NOMO-1 treated with DMSO at 0.1 percent for 48 hours (cell line): ENCODE data around the gene CREM.
A peak's percentile ranks its signal among the peaks of the same experiment; 100 is the strongest.
"Not testable (repeated sequence)": the region's sequence is repeated elsewhere in the genome, so short reads cannot be mapped to it uniquely, and the experiment has no call there.

Experiments used
- DNase-seq: peaks from one replicate; lab custom pipeline; 2025; ENCODE audit not compliant: unreplicated experiment; lab: John Stamatoyannopoulos, UW

Gene CREM

DNA sequence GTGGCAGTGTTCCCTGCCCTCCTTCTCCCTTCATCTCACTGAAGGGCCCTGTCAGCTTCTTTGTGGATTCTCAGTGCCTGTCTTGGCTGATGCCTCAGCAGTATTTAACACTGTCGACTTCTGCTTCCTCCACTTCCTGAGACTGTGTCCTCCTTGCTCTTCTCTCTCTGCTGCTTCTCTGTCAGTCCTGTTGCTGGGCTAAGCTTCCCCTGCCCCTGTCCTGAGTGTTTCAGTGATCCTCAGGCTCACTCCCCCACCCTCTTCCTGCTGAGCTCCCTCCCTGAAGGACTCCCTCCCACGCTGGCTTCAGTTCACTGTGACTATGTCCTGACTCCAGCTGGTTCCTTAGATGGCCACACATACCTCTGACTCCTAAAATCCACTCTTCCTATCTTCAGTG lies 64.9 kb downstream of the CREM start:
- DNase-seq: no peak

DNA sequence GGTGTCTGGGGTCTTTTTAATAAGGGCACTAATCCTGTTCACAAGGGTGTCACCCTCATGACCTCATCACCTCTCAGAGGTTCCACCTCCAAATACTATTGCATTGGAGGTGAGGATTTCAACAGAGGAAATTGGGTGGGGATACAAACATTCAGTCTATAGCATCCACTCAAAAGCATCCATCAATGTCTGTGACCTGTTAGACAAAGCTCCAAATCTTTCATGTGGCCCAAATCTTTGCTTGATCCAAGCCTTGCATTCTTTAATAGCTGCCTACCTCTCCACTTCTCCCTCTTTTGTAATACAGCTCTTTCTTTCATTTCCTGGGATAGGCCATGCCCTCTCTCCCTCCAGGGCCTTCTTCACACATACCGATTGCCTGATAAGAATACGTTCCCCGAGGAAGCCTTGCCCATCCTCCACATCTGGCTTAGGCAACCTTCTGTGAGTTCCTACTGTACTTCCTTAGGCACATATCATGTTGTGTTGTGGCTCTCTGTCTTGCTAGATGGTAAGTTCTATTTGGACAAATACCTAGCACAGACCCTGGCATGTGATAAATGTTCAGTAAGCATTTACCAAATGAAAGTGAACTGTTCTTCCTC lies 66.1 kb downstream of the CREM start:
- DNase-seq: no peak

DNA sequence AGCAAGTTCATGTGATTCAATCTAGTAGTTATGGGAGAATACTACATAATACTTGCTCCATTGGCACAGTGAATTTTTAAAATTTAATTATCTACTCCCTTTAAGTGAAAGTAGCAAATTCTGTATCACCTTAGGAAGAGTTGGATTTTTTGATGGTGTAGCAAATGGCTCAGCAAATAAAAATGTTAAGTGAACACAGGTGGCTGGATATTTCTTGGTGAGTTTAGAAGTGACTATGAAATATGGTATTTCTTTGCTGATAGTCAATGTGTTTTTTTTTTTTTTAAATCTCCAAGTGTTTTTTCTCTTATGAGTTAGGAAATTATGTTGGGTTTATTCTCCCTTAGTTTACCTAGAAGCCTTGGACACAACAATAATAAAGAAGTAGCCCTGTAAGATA lies 67.8 kb downstream of the CREM start:
- DNase-seq: no peak

DNA sequence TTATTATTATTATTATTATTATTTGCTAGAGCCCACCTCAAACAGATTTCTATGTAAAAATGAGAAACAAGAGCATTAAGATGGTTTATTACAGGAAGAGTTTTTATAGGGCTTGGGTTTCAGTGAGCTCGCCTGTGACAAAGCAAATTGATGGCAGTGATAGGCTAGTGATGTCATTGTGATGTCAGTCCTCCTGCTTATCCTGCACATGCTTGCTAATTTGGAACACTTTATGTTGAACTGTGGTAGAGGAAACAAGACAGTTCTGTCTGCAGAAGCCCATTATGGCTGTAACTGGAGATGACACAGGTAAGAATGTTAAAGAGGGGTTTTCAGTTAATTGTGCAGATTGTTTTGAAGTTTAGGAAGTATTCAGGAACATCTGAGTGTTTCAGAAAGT lies 68.3 kb downstream of the CREM start:
- no peak for DNase-seq

- DNase-seq: peak; percentile 93
These were observed 69.0 kb downstream of the CREM start for GRCh38 chr10:35195361-35196306.

DNA sequence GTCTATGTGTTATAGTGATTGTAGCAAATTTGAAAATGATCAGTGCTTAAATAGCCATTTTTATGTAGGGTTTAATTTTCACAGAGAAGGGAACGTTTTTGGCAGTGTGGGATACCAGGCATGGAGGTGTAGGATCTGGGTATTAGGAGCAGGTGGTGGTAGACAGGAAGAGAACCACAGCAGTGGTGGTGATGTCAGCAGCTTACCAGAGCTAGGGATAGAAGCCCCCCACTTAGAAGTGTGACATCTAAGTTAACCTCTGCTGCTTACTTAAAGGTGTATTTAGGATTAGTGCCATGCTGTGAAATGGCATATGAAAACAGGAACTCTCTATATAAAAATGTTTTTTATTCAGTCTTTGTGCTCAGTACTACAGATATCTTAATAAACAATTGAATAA lies 73.8 kb downstream of the CREM start:
- no peak for DNase-seq

- no peak for DNase-seq
These were observed 74.6 kb downstream of the CREM start for GRCh38 chr10:35201234-35201633.

DNA sequence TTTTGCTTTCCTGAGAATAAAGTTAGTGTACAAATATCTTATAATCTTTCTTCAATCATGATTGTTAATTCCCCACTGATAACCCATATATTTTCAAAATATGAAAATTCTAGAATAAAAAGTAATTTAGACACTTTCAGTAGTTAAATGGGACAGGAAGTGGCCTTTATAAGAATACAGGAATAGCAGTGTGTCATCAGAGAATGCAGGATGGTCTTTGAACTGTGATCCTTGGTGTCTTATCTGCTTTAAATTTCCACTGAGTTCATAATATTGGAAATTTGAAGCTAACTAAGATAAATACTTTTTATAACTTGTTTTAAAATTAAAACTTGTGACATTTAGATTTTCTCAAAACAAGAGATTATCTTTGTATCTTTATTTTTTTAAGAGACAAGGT lies 75.4 kb downstream of the CREM start:
- no peak for DNase-seq

DNA sequence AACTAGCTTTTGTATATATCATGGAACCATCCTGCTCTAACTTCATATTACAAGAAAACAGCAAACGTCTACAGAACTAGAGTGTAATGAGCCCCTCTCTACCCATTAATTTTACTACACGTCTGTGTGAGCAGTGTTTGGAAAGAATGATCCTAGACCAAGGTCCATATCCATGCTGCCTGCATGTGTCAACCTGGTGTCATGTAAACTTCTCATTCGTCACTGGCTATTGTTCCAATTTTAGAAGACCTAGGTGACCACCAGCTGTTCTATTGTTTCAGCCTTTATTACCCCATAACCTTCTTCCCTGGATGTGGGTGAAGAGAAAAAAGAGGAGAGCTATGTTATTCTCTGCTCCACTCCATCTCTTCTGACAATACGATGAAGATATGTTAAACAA lies 77.1 kb downstream of the CREM start:
- no peak for DNase-seq

DNA sequence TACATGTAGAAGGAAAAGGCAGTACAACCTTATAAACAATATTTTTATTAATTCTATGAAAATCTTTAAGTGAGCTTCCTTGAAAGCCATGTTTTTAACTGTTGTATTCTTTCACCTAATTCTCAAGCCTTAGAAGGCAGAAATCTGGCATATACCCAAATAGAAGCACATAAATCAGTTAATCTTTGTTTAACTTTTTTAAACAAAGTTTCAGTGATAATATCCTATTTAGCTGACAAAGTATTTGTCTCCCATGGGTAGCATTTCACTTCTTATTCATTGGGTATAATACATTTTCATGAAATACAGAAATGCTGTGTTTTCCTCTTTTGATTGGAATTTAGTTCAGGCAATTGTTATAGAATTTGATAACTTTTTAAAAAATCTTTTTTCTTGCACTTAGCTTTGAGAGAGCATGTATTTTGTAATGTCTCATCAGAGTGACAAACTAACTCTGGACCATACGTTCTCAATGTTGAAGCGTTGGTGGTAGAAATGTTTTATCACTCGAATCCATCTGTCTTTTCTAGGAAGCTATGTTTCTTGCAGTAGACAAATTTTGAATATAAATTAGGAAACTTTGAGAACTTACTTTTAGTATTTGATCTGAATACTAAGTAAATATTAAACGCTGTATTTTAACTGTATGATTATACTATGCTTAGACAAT lies 78.1 kb downstream of the CREM start:
- DNase-seq: no peak

- no peak for DNase-seq
These were observed 79.6 kb downstream of the CREM start for GRCh38 chr10:35206274-35206673.

DNA sequence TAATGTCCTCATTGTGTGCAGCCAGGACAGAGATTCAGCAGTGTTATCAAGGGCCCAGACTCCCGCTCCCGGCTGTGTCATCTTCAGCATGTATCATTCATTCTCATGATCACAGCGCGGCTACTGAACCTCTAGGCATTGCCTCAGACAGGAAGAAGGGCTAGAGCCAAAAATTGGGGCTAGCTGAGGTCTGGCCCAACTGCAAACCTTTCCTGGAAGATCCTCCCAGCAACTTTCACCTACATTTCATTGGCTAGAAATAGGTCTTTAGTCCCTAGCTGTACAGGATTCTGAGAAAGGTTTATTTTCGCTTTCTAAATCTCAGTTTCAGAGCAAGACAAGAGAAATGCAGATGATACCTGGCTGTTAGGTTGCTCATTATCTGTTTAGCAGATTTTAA lies 81.9 kb downstream of the CREM start:
- DNase-seq: no peak

GRCh38 chr10:35208949-35209613 lies 82.4 kb downstream of the CREM start:
- no peak for DNase-seq

- DNase-seq: no peak
These were observed 84.3 kb downstream of the CREM start for GRCh38 chr10:35210961-35211360.

- no peak for DNase-seq
These were observed 84.7 kb downstream of the CREM start for GRCh38 chr10:35211390-35211789.

GRCh38 chr10:35212856-35213255 lies 86.2 kb downstream of the CREM start:
- DNase-seq: no peak

- no peak for DNase-seq
These were observed 87.1 kb downstream of the CREM start for GRCh38 chr10:35213699-35214098.

DNA sequence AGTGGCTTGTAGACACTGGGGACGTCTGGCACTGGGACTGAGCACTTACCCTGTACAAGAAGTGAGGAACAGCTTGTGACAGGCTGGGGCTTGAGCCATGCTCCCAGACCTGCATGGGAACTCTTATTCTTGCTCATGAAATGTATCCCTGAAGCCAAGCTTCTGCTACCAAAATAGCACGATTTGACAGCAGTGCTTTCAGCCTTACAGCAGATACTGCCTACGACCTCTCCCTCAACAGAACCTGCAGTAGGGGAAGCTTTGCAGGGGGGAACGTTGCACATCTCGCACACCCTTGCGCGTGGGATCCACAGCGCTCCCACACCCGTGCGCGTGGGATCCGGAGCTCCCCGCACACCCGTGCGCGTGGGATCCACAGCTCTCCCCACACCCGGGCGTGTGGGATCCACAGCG lies 88.0 kb downstream of the CREM start:
- DNase-seq: no peak

DNA sequence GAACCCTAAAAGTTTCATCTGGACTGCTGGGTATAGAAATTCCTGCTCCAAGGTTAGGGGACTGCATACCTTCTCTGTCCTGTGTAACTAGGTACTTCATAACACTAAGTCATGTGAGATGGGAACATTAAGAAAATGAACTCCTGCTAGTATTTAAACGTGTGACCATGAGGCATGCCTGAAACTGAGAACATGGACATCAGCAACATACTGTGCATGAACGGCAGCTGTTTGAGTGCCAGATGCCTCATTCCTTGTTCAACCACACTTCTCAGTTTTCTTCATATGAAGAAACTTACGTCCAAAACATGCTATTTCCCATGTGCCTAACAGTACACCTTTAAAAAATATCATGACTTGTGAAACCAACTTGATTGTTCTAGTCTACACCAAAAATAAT lies 88.5 kb downstream of the CREM start:
- DNase-seq: no peak

GRCh38 chr10:35216303-35216905 lies 89.8 kb downstream of the CREM start:
- DNase-seq: no peak

DNA sequence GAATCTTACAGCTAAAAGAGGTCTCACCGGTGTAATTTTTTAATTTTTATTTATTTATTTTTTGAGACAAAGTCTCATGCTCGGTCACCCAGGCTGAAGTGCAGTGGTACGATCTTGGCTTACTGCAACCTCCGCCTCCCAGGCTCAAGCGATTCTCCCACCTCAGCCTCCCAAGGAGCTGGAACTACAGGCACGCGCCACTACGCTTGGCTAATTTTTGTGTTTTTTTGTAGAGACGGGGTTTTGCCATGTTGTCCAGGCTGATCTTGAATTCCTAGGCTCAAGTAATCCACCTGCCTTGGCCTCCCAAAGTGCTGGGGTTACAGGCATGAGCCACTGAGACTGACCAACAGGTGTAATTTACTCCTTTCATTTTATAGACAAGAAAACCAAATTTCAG lies 90.3 kb downstream of the CREM start:
- DNase-seq: not testable (repeated sequence)
